ENCODE data around the gene UXT.
"Not testable (repeated sequence)": the region's sequence is repeated elsewhere in the genome, so short reads cannot be mapped to it uniquely, and the experiment has no call there.

UXT gene

DNA sequence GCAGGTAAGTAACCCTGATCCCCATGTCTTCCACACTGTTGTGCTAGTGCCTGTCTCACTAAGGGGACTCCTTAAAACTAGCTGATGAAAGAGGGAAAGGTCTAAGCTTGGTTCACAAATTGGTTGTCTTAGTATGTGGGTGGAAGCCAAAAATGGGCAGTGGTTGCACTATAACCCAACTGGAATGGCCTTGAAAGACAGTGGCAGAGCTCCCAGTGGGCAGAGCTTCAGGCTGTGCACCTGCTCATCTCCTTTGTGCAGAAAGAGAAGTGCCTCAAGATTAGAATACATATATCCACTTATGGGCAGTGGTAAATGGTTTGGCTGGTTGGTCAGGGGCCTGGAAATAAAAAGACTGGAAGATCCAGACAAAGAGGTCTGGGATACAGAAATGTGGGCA lies 46.6 kb downstream of the UXT start:
- DNase-seq: no peak

DNA sequence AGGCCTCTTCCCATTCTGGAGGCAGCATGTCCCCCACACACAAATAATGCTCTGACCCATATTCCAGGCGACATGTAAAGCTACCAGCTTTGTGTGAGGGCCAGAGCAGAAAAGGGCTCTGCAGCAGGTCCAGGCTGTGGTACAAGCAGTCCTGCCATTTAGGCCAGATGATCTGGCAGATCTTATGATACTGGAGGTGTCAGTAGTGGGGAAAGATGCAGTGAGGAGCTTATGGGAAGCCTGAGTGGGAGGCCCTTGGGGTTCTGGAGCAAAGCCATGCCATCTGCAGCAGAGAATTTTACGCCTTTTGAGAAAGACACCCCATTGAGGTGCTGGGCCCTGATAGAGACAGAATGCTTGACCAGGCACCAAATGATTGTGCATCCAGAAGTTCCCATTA lies 47.1 kb downstream of the UXT start:
- DNase-seq: no peak

DNA sequence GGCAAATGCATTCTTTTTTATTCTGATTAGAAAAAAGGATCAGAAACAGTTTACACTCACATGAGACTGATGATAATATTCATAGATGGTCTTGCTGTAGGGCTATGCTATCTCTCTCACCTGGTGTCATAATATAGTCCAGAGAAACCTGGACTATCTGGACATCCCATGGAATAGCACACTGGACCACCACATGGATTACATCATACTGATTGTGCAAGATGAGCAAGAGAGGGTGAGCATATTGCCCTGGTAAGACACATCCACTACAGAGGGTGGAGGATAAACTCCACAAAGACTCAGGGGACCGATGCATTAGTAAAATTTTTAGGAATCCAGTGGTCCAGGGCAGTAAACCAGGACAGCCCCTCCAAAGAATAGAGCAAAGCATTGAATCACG lies 47.5 kb downstream of the UXT start:
- DNase-seq: no peak

DNA sequence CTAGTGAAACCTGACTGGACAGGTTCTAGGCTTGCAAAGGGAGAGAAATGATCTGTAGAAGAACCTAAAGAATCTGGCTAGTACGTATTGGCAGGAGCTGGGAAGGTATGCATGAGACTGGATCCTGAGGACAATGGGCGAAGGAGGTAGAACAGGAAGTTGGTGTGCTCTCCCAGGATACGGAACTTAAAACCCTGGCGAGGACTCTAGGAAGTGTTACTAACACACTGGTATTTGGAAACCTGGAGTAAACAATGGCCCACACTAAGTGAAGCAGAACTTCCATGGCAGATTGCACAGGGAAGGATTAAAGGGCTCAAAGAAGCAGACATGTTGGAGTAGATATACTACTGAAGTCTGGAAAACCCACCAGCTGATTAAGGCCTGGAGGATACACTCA lies 48.5 kb downstream of the UXT start:
- no peak for DNase-seq

DNA sequence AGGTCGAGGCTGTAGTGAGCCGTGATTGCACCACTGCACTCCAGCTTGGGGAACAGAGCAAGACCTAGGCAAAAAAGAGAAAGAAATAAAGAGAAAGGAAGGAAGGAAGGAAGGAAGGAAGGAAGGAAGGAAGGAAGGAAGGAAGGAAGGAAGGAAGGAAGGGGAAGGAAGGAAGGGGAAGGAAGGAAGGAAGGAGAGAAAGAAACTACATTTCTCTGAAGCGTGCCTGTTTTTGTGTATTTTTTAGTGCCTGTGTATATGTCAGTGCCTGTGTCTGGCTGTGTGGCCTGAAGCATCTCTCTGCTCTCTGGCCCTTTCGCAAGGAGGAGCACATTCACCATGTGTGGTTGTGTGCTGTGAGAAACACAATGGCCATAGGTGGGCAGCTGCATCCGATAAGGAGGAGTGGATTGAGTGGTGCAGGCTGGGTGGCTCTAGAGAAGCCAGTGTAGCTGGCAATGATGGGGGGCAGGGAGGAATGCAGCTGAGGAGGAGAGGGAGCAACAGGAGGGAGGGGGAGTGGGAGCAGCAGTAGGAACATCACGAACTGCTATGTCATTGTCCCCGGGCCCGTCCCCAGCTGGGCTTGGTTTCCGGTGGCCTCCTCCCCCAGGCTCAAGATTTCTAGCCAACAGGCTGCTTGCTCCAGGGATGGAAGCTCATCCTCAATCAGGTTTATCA lies 50.7 kb downstream of the UXT start:
- DNase-seq: no peak

DNA sequence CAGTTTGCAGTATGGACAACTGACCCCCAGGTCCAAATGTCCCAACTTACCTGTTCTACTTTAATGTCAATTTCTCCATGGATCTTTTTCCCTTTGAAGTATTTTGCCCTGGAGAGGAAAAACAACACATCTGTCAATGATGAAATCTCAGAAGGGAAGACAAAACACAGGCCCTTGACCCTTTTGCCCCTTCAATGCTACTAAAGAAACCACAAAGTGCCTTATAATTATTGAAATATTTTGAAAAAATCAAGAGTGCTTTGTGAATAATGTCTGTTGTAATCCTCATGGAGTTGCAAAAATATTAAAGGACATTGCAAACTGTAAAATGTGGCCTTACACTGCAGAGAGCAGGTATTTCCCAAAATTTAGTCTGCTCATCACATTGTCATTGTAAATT lies 51.9 kb downstream of the UXT start:
- no peak for DNase-seq

DNA sequence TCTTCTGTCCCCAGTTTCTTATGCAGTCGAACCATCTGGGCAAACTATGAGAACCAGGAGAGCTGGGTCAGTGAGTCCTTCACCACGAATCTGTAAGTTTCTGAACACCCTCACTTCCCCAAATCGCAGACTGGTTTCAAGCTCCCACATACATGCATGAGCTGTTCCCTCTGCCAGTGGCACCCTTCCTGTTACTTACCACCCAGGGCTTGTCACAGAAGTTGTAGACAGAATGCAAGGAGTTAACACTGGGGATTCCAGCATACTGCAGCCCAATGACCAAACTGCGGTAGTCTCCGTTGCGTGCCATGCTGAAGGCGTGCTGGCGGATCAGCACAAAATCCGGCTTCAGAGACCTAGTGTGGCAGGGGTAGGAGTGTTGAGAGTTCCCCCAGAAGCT lies 54.0 kb downstream of the UXT start:
- DNase-seq: no peak

DNA sequence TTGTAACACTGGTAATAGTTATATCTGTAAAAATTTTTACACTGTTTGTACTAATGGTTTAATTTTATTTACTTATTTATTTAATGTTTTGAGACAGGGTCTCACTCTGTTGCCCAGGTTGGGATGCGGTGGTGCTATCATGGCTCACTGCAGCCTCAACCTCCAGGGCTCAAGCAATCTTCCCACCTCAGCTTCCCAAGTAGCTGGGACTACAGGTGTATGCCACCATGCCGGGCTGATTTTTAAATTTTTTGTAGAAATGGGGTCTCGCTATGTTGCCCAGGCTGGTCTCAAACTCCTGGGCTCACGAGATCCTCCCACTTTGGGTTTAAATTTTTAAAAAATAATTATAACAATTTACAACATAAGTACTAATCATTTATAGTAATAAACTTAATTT lies 55.9 kb downstream of the UXT start:
- not testable (repeated sequence) for DNase-seq

All from activated CD4-positive, alpha-beta T cell treated with anti-CD3 and anti-CD28 coated beads, Interleukin-2, amount 50 U/mL, for 48 hours (primary cell).